CD4-positive, CD25-positive, alpha-beta regulatory T cell (primary cell): Measurements from ENCODE around the gene SMPD2. TPM values are rescaled to one million over a fixed set of nuclear protein-coding genes. Genes with fewer than 3 reads are reported as not detected.

Experiments
- ATAC-seq, 2 donors: fragments of 150-1000 bp; cut with Tn5 transposase; one replicate each; pipeline ENCODE4 v1.10.0; 2021; ENCODE audit warnings: low read depth in 2 of 2, moderate number of reproducible peaks in 2 of 2, moderate library complexity in 1 of 2
- DNase-seq, 3 donors: peaks; one replicate each; pipeline versions ENCODE4 v3.0.0 to v3.0.0-alpha.2; 2012 to 2022; ENCODE audit warnings: mixed read lengths in 1 of 3
- H3K27ac ChIP-seq: one replicate; pipeline ENCODE4 v1.7.0; 2013; ENCODE audit warnings: mild to moderate bottlenecking, low read length; ENCODE audit not compliant: insufficient read depth, poor library complexity, severe bottlenecking
- H3K27me3 ChIP-seq: one replicate; pipeline ENCODE4 v1.7.0; 2013; ENCODE audit warnings: low read length; ENCODE audit not compliant: control insufficient read depth, insufficient read depth
- H3K36me3 ChIP-seq: one replicate; pipeline ENCODE4 v1.7.0; 2013; ENCODE audit warnings: mild to moderate bottlenecking, low read length, moderate library complexity; ENCODE audit not compliant: control insufficient read depth, insufficient read depth
- H3K4me1 ChIP-seq: 2 replicates; pipeline ENCODE4 v1.7.0; 2013; ENCODE audit warnings: mild to moderate bottlenecking, low read length; ENCODE audit not compliant: insufficient read depth, control insufficient read depth, poor library complexity, severe bottlenecking
- H3K4me3 ChIP-seq: one replicate; pipeline ENCODE4 v1.7.0; 2013; ENCODE audit warnings: low read depth, mild to moderate bottlenecking, low read length, moderate library complexity
- H3K9me3 ChIP-seq, 2 experiments: 1 replicate in 1 of 2; 2 replicates in 1 of 2; pipeline ENCODE4 v1.7.0; 2013; ENCODE audit warnings: low read length in 2 of 2, mild to moderate bottlenecking in 1 of 2, moderate library complexity in 1 of 2; ENCODE audit not compliant: control insufficient read depth in 2 of 2
- H3K27ac Mint-ChIP-seq, 3 donors: one replicate each; pipeline ENCODE4 v1.8.0; 2020 to 2022; ENCODE audit warnings: mild to moderate bottlenecking in 3 of 3, mixed read lengths in 3 of 3, moderate library complexity in 2 of 3
- H3K27me3 Mint-ChIP-seq: one replicate; pipeline ENCODE4 v1.8.0; 2022; ENCODE audit warnings: mild to moderate bottlenecking, mixed read lengths
- H3K36me3 Mint-ChIP-seq: one replicate; pipeline ENCODE4 v1.8.0; 2020; ENCODE audit warnings: mixed read lengths
- H3K4me1 Mint-ChIP-seq, 4 donors: one replicate each; pipeline ENCODE4 v1.8.0; 2020 to 2022; ENCODE audit warnings: mixed read lengths in 4 of 4, mild to moderate bottlenecking in 1 of 4
- H3K4me3 Mint-ChIP-seq, 4 donors: one replicate each; pipeline ENCODE4 v1.8.0; 2020 to 2022; ENCODE audit warnings: mild to moderate bottlenecking in 4 of 4, mixed read lengths in 4 of 4, moderate library complexity in 3 of 4
- H3K9me3 Mint-ChIP-seq, 7 donors: one replicate each; pipeline ENCODE4 v1.8.0; 2020 to 2022; ENCODE audit warnings: mixed read lengths in 7 of 7, mild to moderate bottlenecking in 3 of 7, moderate library complexity in 2 of 7
- polyA plus RNA-seq, 4 donors: library from polyadenylated mRNA; unstranded; fragments of 300-500 nt; fragmentation: Illumina TruSeq; gene quantifications; one replicate each; pipeline ENCODE4 v1.2.3, GENCODE V29; 2021
- total RNA-seq: library from RNA; stranded (reverse); gene quantifications from one replicate; pipeline ENCODE4 v1.2.3, GENCODE V29; 2022

Gene SMPD2
- total and polyA plus RNA-seq, 5 donors from 2014 or later = 9.5 to 30.2 (median 12.7) TPM

DNA sequence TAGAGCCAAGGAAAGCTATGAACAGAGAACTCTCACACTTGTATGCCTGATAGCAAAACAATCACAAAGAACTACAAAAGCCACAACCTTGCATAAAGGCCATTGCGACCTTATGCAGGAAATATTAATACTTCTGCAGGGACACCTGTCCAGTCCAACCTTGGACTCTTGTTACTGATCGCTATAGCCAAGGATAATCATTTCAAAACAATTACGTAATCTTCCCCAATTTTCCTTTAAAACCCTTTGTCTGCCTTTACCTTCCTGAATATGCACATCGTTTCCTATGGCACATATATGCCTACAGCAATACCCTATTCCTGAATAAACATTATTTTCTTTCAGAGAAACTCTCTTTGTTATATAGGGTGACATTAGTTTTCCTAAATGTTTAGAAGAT lies 22.9 kb upstream of the SMPD2 start:
- DNase-seq (no peak), ATAC-seq (no peak)
- peaks cover 5% of the 10 kb centered on the region for H3K27me3 ChIP-seq
- Mint-ChIP-seq H3K9me3 (peaks cover 0 to 1% (median 0%) of the 10 kb centered on the region in 7 donors), H3K27me3 (peaks cover 18% of the 10 kb centered on the region), H3K4me1 (peaks cover 0 to 4% (median 0%) of the 10 kb centered on the region in 4 donors), H3K4me3 (no peak overlapping the region), H3K36me3 (no peaks in the 10 kb centered on the region), H3K27ac (no peak overlapping the region)
- H3K4me1 ChIP-seq = no peaks in the 10 kb centered on the region
- H3K27ac ChIP-seq = no peak overlapping the region
- no peak overlapping the region for H3K4me3 ChIP-seq
- H3K36me3 ChIP-seq = no peaks in the 10 kb centered on the region
- H3K9me3 ChIP-seq = no peaks in the 10 kb centered on the region

GRCh38 chr6:109420751-109421150 lies 19.8 kb upstream of the SMPD2 start:
- peaks cover 6% of the 10 kb centered on the region for H3K27me3 Mint-ChIP-seq
- no peaks in the 10 kb centered on the region for H3K36me3 Mint-ChIP-seq
- Histone ChIP-seq H3K4me3 (no peak overlapping the region), H3K36me3 (no peaks in the 10 kb centered on the region), H3K4me1 (no peaks in the 10 kb centered on the region), H3K27ac (no peak overlapping the region), H3K9me3 (no peaks in the 10 kb centered on the region), H3K27me3 (peaks cover 5% of the 10 kb centered on the region)
- ATAC-seq (no peak), DNase-seq (no peak)
- H3K4me3 Mint-ChIP-seq = no peak overlapping the region
- H3K4me1 Mint-ChIP-seq = peaks cover 0 to 4% (median 2%) of the 10 kb centered on the region in 4 donors
- no peak overlapping the region for H3K27ac Mint-ChIP-seq
- peaks cover 0 to 1% (median 0%) of the 10 kb centered on the region in 7 donors for H3K9me3 Mint-ChIP-seq

GRCh38 chr6:109421184-109421583 lies 19.3 kb upstream of the SMPD2 start:
- Histone ChIP-seq H3K9me3 (no peaks in the 10 kb centered on the region), H3K4me1 (no peaks in the 10 kb centered on the region), H3K27me3 (peaks cover 5% of the 10 kb centered on the region), H3K4me3 (no peak overlapping the region), H3K36me3 (no peaks in the 10 kb centered on the region), H3K27ac (no peak overlapping the region)
- H3K4me3 Mint-ChIP-seq = no peak overlapping the region
- no peak for ATAC-seq
- H3K4me1 Mint-ChIP-seq = peaks cover 0 to 4% (median 2%) of the 10 kb centered on the region in 4 donors
- H3K9me3 Mint-ChIP-seq = peaks cover 0 to 1% (median 0%) of the 10 kb centered on the region in 7 donors
- peaks cover 10% of the 10 kb centered on the region for H3K27me3 Mint-ChIP-seq
- no peaks in the 10 kb centered on the region for H3K36me3 Mint-ChIP-seq
- no peak for DNase-seq
- peak overlapping the region in 1 of 3 donors; percentile 23 for H3K27ac Mint-ChIP-seq

DNA sequence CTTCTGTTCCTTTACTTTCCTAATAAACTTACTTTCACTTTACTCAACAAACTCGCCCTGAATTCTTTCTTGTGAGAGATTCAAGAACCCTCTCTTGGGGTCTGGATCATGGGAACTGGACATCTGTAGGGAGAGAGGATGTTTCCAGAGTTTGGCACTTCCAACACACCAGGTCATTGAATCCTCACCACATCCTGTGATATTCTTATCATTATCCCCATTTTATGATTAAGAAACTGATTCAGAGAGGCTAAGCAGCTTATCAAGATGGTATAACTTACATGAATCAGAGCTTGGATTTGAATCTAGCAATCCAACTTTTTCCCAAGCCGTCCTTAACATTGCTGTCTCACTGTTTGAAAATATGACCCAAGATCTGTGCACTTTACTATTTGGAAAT lies 15.6 kb upstream of the SMPD2 start:
- Mint-ChIP-seq H3K27ac (no peak overlapping the region), H3K36me3 (no peaks in the 10 kb centered on the region), H3K4me1 (peaks cover 0 to 4% (median 0%) of the 10 kb centered on the region in 4 donors), H3K9me3 (peaks cover 0 to 1% (median 0%) of the 10 kb centered on the region in 7 donors), H3K27me3 (peaks cover 20% of the 10 kb centered on the region), H3K4me3 (no peak overlapping the region)
- H3K4me3 ChIP-seq = no peak overlapping the region
- no peak overlapping the region for H3K27ac ChIP-seq
- H3K27me3 ChIP-seq = no peaks in the 10 kb centered on the region
- no peaks in the 10 kb centered on the region for H3K36me3 ChIP-seq
- no peak for DNase-seq
- no peak for ATAC-seq
- no peaks in the 10 kb centered on the region for H3K4me1 ChIP-seq
- no peaks in the 10 kb centered on the region for H3K9me3 ChIP-seq

GRCh38 chr6:109428889-109429477 lies 11.5 kb upstream of the SMPD2 start:
- no peak for ATAC-seq
- no peak overlapping the region for H3K4me3 Mint-ChIP-seq
- peaks cover 25% of the 10 kb centered on the region for H3K27me3 Mint-ChIP-seq
- no peaks in the 10 kb centered on the region for H3K9me3 Mint-ChIP-seq
- H3K36me3 Mint-ChIP-seq = no peaks in the 10 kb centered on the region
- H3K4me3 ChIP-seq = no peak overlapping the region
- H3K4me1 ChIP-seq = no peaks in the 10 kb centered on the region
- no peaks in the 10 kb centered on the region for H3K9me3 ChIP-seq
- H3K27me3 ChIP-seq = no peaks in the 10 kb centered on the region
- no peak overlapping the region for H3K27ac Mint-ChIP-seq
- no peak for DNase-seq
- H3K27ac ChIP-seq = no peak overlapping the region
- H3K36me3 ChIP-seq = no peaks in the 10 kb centered on the region
- peaks cover 0 to 4% (median 0%) of the 10 kb centered on the region in 4 donors for H3K4me1 Mint-ChIP-seq

DNA sequence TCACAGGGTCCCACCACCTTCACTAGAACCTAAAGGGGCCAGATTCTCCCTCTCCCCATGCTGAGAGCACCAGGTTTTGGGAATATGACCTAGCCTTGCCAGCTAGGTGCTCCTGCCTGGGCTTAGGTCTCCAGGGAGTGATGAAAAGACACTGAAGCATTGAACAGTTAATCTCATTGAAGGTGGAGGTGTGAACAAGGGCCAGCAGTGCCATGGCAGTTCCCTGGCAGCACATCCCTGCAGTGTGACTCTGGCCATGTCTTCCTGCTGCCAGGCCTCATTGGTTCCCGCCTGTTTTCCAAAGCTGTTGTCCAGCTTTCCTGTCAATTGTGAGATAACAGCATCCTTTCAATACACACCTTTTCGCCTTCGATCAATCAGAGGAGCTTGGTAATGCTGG lies 11.0 kb upstream of the SMPD2 start:
- Mint-ChIP-seq H3K9me3 (no peaks in the 10 kb centered on the region), H3K27ac (no peak overlapping the region), H3K4me3 (peak overlapping the region in 1 of 4 donors; percentile 1), H3K36me3 (no peaks in the 10 kb centered on the region), H3K4me1 (peaks cover 0 to 4% (median 0%) of the 10 kb centered on the region in 4 donors), H3K27me3 (peaks cover 25% of the 10 kb centered on the region)
- Histone ChIP-seq H3K27ac (no peak overlapping the region), H3K9me3 (no peaks in the 10 kb centered on the region), H3K36me3 (no peaks in the 10 kb centered on the region), H3K27me3 (no peaks in the 10 kb centered on the region), H3K4me3 (no peak overlapping the region), H3K4me1 (no peaks in the 10 kb centered on the region)
- DNase-seq = no peak
- ATAC-seq = no peak

GRCh38 chr6:109434456-109434855 lies 6.1 kb upstream of the SMPD2 start:
- no peaks in the 10 kb centered on the region for H3K36me3 Mint-ChIP-seq
- H3K27ac ChIP-seq = no peak overlapping the region
- H3K4me3 ChIP-seq = no peak overlapping the region
- no peak overlapping the region for H3K27ac Mint-ChIP-seq
- H3K27me3 Mint-ChIP-seq = peaks cover 18% of the 10 kb centered on the region
- DNase-seq = no peak
- no peaks in the 10 kb centered on the region for H3K36me3 ChIP-seq
- no peak overlapping the region for H3K4me3 Mint-ChIP-seq
- H3K9me3 ChIP-seq = no peaks in the 10 kb centered on the region
- no peak for ATAC-seq
- H3K4me1 ChIP-seq = no peaks in the 10 kb centered on the region
- no peaks in the 10 kb centered on the region for H3K9me3 Mint-ChIP-seq
- H3K4me1 Mint-ChIP-seq = peaks cover 0 to 7% (median 0%) of the 10 kb centered on the region in 4 donors
- H3K27me3 ChIP-seq = no peaks in the 10 kb centered on the region

GRCh38 chr6:109436041-109436440 lies 4.5 kb upstream of the SMPD2 start:
- Histone ChIP-seq H3K4me3 (no peak overlapping the region), H3K36me3 (no peaks in the 10 kb centered on the region), H3K4me1 (peaks cover 9% of the 10 kb centered on the region), H3K27ac (no peak overlapping the region), H3K27me3 (no peaks in the 10 kb centered on the region), H3K9me3 (no peaks in the 10 kb centered on the region)
- no peaks in the 10 kb centered on the region for H3K9me3 Mint-ChIP-seq
- peaks cover 0 to 9% (median 5%) of the 10 kb centered on the region in 4 donors for H3K4me1 Mint-ChIP-seq
- H3K27ac Mint-ChIP-seq = no peak overlapping the region
- DNase-seq (no peak), ATAC-seq (no peak)
- H3K36me3 Mint-ChIP-seq = no peaks in the 10 kb centered on the region
- no peak overlapping the region for H3K4me3 Mint-ChIP-seq
- H3K27me3 Mint-ChIP-seq = peaks cover 11% of the 10 kb centered on the region
